ENCODE data around the gene PLEKHA3.

Gene PLEKHA3

DNA sequence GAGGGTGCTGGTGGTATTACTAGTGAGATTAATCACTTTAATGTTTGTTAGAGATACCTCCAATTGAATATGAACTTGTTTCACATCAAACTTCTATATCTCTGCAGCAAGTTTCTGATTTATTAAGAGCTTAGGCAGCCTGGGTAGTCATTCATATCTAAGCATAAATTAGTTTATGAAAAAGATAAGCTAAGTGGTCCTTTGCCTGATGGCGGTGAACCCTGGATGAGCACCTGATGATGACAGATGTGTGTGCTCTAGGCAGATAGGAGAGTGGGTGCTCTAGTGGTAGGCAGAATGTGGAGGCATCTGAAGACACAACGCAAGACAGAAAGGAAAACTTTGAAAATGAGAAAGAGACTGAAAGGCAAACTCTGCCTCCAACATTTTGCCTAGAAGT, 6.9 kb upstream of the PLEKHA3 start:
- no peak overlapping the region for H3K4me2 ChIP-seq (ENCODE audit: low read depth, low read length, poor library complexity, severe bottlenecking)
- H3K36me3 ChIP-seq (ENCODE audit: low read length) = no peaks in the 10 kb centered on the region
- H3K9me3 ChIP-seq (ENCODE audit: insufficient read depth, low read length) = no peaks in the 10 kb centered on the region
- 0 out of 2 replicates have a peak, but pooled peaks cover 7% of the 10 kb centered on the region for H3F3A ChIP-seq (ENCODE audit: insufficient read depth)
- H3K9ac ChIP-seq (ENCODE audit: low read length) = no peak overlapping the region
- no peak overlapping the region for H3K4me3 ChIP-seq (ENCODE audit: insufficient read depth, low read length, poor library complexity, severe bottlenecking)
- H2AFZ ChIP-seq (ENCODE audit: low read depth, low read length, severe bottlenecking) = no peak overlapping the region
- no peak overlapping the region for H3K27ac ChIP-seq (ENCODE audit: low read depth, low read length)
- H3K79me2 ChIP-seq (ENCODE audit: insufficient read depth, low read length) = no peaks in the 10 kb centered on the region
- TF ChIP-seq EZH2phosphoT487 (conservative IDR thresholded peaks at IDR 0.05; ENCODE audit: low read length) = no peak
- TF ChIP-seq, protein P1, sequence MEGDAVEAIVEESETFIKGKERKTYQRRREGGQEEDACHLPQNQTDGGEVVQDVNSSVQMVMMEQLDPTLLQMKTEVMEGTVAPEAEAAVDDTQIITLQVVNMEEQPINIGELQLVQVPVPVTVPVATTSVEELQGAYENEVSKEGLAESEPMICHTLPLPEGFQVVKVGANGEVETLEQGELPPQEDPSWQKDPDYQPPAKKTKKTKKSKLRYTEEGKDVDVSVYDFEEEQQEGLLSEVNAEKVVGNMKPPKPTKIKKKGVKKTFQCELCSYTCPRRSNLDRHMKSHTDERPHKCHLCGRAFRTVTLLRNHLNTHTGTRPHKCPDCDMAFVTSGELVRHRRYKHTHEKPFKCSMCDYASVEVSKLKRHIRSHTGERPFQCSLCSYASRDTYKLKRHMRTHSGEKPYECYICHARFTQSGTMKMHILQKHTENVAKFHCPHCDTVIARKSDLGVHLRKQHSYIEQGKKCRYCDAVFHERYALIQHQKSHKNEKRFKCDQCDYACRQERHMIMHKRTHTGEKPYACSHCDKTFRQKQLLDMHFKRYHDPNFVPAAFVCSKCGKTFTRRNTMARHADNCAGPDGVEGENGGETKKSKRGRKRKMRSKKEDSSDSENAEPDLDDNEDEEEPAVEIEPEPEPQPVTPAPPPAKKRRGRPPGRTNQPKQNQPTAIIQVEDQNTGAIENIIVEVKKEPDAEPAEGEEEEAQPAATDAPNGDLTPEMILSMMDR (IDR thresholded peaks at IDR 0.05; ENCODE audit: insufficient read depth, low read length, poor library complexity, severe bottlenecking) = no peak
- H3K27me3 ChIP-seq (ENCODE audit: low read length) = no peaks in the 10 kb centered on the region
- no peaks in the 10 kb centered on the region for H3K9me2 ChIP-seq (replicated peaks; ENCODE audit: insufficient read depth, low read length)
- no peaks in the 10 kb centered on the region for H4K20me1 ChIP-seq (ENCODE audit: low read depth, low read length)

DNA sequence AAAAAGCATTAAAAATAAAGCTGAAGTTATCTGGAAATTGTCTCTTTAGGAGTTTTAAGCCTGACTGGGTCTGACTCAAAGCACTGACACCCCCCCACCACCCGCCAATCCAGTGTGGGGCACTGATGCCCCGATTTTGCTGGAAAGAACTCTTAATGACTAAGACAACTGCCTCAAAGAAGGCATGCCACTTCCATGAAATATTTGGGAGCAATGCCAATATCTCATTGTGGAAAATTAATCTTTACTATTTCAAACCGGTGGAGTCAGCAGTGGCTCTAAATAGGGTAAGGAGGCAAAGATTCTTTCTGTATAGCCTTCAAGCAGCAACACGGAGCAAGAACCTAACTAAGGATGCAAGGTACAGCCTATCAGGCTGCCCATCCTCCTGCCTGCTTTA, 6.3 kb upstream of the PLEKHA3 start:
- no peak overlapping the region for H3K9ac ChIP-seq (ENCODE audit: low read length)
- H3K27ac ChIP-seq (ENCODE audit: low read depth, low read length) = no peak overlapping the region
- H3K9me3 ChIP-seq (ENCODE audit: insufficient read depth, low read length) = no peaks in the 10 kb centered on the region
- no peaks in the 10 kb centered on the region for H3K27me3 ChIP-seq (ENCODE audit: low read length)
- no peak for TF ChIP-seq EZH2phosphoT487 (conservative IDR thresholded peaks at IDR 0.05; ENCODE audit: low read length)
- TF ChIP-seq, protein P1 (IDR thresholded peaks at IDR 0.05; ENCODE audit: insufficient read depth, low read length, poor library complexity, severe bottlenecking) = no peak
- no peaks in the 10 kb centered on the region for H3K9me2 ChIP-seq (replicated peaks; ENCODE audit: insufficient read depth, low read length)
- H4K20me1 ChIP-seq (ENCODE audit: low read depth, low read length) = no peaks in the 10 kb centered on the region
- no peaks in the 10 kb centered on the region for H3K36me3 ChIP-seq (ENCODE audit: low read length)
- no peak overlapping the region for H3K4me2 ChIP-seq (ENCODE audit: low read depth, low read length, poor library complexity, severe bottlenecking)
- H3K4me3 ChIP-seq (ENCODE audit: insufficient read depth, low read length, poor library complexity, severe bottlenecking) = no peak overlapping the region
- no peaks in the 10 kb centered on the region for H3K79me2 ChIP-seq (ENCODE audit: insufficient read depth, low read length)
- peaks cover 7% of the 10 kb centered on the region; the same call in 1 of the 2 replicates for H3F3A ChIP-seq (ENCODE audit: insufficient read depth)
- no peak overlapping the region for H2AFZ ChIP-seq (ENCODE audit: low read depth, low read length, severe bottlenecking)

GRCh38 chr2:178474560-178474959, 5.7 kb upstream of the PLEKHA3 start:
- Histone ChIP-seq H4K20me1 (ENCODE audit: low read depth, low read length) (no peaks in the 10 kb centered on the region), H3K27me3 (ENCODE audit: low read length) (no peaks in the 10 kb centered on the region), H3K4me3 (ENCODE audit: insufficient read depth, low read length, poor library complexity, severe bottlenecking) (no peak overlapping the region), H3F3A (ENCODE audit: insufficient read depth) (peaks cover 12% of the 10 kb centered on the region), H3K36me3 (ENCODE audit: low read length) (no peaks in the 10 kb centered on the region), H3K9ac (ENCODE audit: low read length) (no peak overlapping the region), H2AFZ (ENCODE audit: low read depth, low read length, severe bottlenecking) (no peak overlapping the region), H3K9me3 (ENCODE audit: insufficient read depth, low read length) (no peaks in the 10 kb centered on the region), H3K9me2 (replicated peaks; ENCODE audit: insufficient read depth, low read length) (no peaks in the 10 kb centered on the region), H3K4me2 (ENCODE audit: low read depth, low read length, poor library complexity, severe bottlenecking) (no peak overlapping the region), H3K79me2 (ENCODE audit: insufficient read depth, low read length) (no peaks in the 10 kb centered on the region), H3K27ac (ENCODE audit: low read depth, low read length) (no peak overlapping the region)
- TF ChIP-seq, protein P1 (IDR thresholded peaks at IDR 0.05; ENCODE audit: insufficient read depth, low read length, poor library complexity, severe bottlenecking) = no peak
- no peak for TF ChIP-seq EZH2phosphoT487 (conservative IDR thresholded peaks at IDR 0.05; ENCODE audit: low read length)

Measured in SU-DHL-6 (cell line).